Activated B cell treated with CpG ODN at 0.5 μM for 24 hours (primary cell): ENCODE results near the gene CPA4. TPM values are rescaled to one million over a fixed set of nuclear protein-coding genes. Genes with fewer than 3 reads are reported as not detected.

Source experiments
- ATAC-seq: fragments of 200-7000 bp; cut with Tn5 transposase; one replicate; pipeline ENCODE4 v1.10.0; 2021; ENCODE audit warnings: low read depth, mild to moderate bottlenecking, moderate library complexity
- CTCF ChIA-PET: fragments of 350-600 bp; sonication (Branson Sonifier 250); formaldehyde crosslinking; loops from one replicate; lab custom pipeline; 2021; ENCODE audit warnings: antibody characterized with exemption; lab: Charles Lee
- POLR2A ChIA-PET: fragments of 350-600 bp; sonication (Branson Sonifier 250); formaldehyde crosslinking; loops from one replicate; lab custom pipeline; 2021; ENCODE audit warnings: antibody characterized with exemption; lab: Charles Lee
- DNase-seq: peaks from one replicate; pipeline ENCODE4 v3.0.0; 2022
- H3K27ac Mint-ChIP-seq: one replicate; pipeline ENCODE4 v1.8.0; 2020; ENCODE audit warnings: mixed read lengths
- H3K27me3 Mint-ChIP-seq: one replicate; pipeline ENCODE4 v1.8.0; 2021; ENCODE audit warnings: mixed read lengths
- H3K36me3 Mint-ChIP-seq: one replicate; pipeline ENCODE4 v1.8.0; 2021; ENCODE audit warnings: low read depth, mixed read lengths
- H3K4me1 Mint-ChIP-seq: one replicate; pipeline ENCODE4 v1.8.0; 2021; ENCODE audit warnings: mixed read lengths
- H3K4me3 Mint-ChIP-seq: one replicate; pipeline ENCODE4 v1.8.0; 2020; ENCODE audit warnings: mild to moderate bottlenecking, mixed read lengths
- H3K9me3 Mint-ChIP-seq: one replicate; pipeline ENCODE4 v1.8.0; 2020; ENCODE audit warnings: mixed read lengths
- CTCF ChIP-seq: fragments of 200-600 bp; IDR thresholded peaks from one replicate; pipeline ENCODE4 v1.8.0; 2022; ENCODE audit warnings: antibody characterized with exemption, mild to moderate bottlenecking
- intact Hi-C: fragments of 100-400 bp; cut with micrococcal nuclease; formaldehyde crosslinking; loops from one replicate; pipeline ENCODE4 v1.15.1; 2024
- total RNA-seq: library from RNA; stranded (reverse); gene quantifications from 2 replicates; pipeline ENCODE4 v1.2.3, GENCODE V29; 2022

CPA4 gene
- total RNA-seq, 1 donor from 2014 or later, result not detected

DNA sequence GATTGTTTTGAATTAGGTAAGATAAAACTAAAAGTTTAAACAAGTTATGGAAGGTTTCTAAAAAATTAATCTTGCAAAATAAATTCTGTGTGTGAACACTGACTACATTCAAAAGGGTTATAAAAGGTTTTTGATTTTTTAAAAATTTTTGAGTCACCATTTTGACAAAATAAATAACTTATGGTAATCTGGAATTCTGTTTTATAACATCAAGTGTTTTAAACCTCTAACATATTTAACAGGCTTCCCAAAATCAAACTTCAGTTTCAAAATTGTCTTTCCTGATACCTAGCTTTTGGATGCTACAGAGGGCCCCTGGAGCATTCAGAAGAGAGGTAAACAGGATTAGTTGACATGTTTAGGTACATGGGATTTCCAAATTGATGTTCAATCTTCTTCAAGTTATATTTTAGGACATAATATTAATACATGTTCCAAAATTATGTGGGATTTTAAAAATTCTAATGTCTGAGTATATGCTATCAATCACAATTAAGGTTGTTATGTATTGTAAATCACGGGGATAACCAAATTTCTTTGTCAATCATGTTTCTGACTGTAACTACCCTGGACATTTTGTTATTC is 34.4 kb upstream of the CPA4 start:
- DNase-seq, result no peak
- Mint-ChIP-seq H3K4me1 (no peaks in the 10 kb centered on the region), H3K27ac (no peak overlapping the region), H3K4me3 (no peak overlapping the region), H3K27me3 (peaks cover 3% of the 10 kb centered on the region), H3K36me3 (no peaks in the 10 kb centered on the region), H3K9me3 (peaks cover 7% of the 10 kb centered on the region)
- intact Hi-C loops, result no loop called here
- TF ChIP-seq CTCF, result no peak
- POLR2A ChIA-PET, result no interaction called here
- ATAC-seq, result no peak
- CTCF ChIA-PET, result no interaction called here

GRCh38 chr7:130262448-130262847 is 30.5 kb upstream of the CPA4 start:
- Mint-ChIP-seq H3K9me3 (peaks cover 4% of the 10 kb centered on the region), H3K27me3 (no peaks in the 10 kb centered on the region), H3K27ac (no peak overlapping the region), H3K4me1 (no peaks in the 10 kb centered on the region), H3K4me3 (no peak overlapping the region), H3K36me3 (no peaks in the 10 kb centered on the region)
- intact Hi-C loops, result no loop called here
- TF ChIP-seq CTCF, result no peak
- ATAC-seq, result no peak
- no peak for DNase-seq
- CTCF ChIA-PET, result no interaction called here
- POLR2A ChIA-PET, result no interaction called here

- no peak overlapping the region for H3K27ac Mint-ChIP-seq
- DNase-seq, result no peak
- no peaks in the 10 kb centered on the region for H3K4me1 Mint-ChIP-seq
- POLR2A ChIA-PET, result no interaction called here
- intact Hi-C loops, result no loop called here
- CTCF ChIA-PET, result no interaction called here
- ATAC-seq, result no peak
- H3K36me3 Mint-ChIP-seq, result no peaks in the 10 kb centered on the region
- no peak overlapping the region for H3K4me3 Mint-ChIP-seq
- H3K9me3 Mint-ChIP-seq, result peaks cover 2% of the 10 kb centered on the region
- TF ChIP-seq CTCF, result no peak
- no peaks in the 10 kb centered on the region for H3K27me3 Mint-ChIP-seq
Measured at GRCh38 chr7:130263130-130263529, 29.8 kb upstream of the CPA4 start.

- ATAC-seq, result no peak
- Mint-ChIP-seq H3K36me3 (no peaks in the 10 kb centered on the region), H3K27me3 (peaks cover 13% of the 10 kb centered on the region), H3K4me3 (no peak within 1 kb of the TSS), H3K27ac (no peak within 1 kb of the TSS), H3K9me3 (no peaks in the 10 kb centered on the region), H3K4me1 (no peaks in the 10 kb centered on the region)
- ChIA-PET CTCF (no interaction called here), POLR2A (no interaction called here)
- TF ChIP-seq CTCF, result no peak
- intact Hi-C loops, result no loop called here
- no peak for DNase-seq
Measured at GRCh38 chr7:130266258-130266960, 26.6 kb upstream of the CPA4 start, which contains the start of gene CPA2. Gene CPA2, plus strand, starts transcription at chr7:130266863. Its CDS starts 19 bp downstream, at chr7:130266882.

DNA sequence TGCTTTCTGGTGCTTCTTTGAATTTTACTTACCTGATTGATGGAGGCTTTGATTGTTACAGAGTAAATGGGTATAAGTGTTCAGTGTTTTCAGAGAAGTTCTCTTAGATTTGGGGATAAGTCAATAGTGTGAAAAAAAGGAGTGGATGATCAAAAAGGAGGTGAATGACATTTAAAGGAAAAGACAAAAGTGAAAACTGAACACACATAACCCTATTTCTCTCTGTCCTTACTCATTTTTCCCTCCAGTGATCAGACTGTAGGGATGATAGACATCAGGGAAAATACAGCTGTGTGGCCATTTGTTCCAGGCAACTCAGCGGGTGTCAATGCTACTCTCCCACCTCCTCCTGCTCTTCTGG is 26.0 kb upstream of the CPA4 start:
- Mint-ChIP-seq H3K27ac (no peak overlapping the region), H3K27me3 (peaks cover 15% of the 10 kb centered on the region), H3K4me3 (no peak overlapping the region), H3K36me3 (no peaks in the 10 kb centered on the region), H3K9me3 (no peaks in the 10 kb centered on the region), H3K4me1 (no peaks in the 10 kb centered on the region)
- DNase-seq (no peak), ATAC-seq (no peak)
- TF ChIP-seq CTCF, result no peak
- ChIA-PET POLR2A (no interaction called here), CTCF (no interaction called here)
- intact Hi-C loops, result no loop called here
